ENCODE measurements around the gene PPA2.

DNA sequence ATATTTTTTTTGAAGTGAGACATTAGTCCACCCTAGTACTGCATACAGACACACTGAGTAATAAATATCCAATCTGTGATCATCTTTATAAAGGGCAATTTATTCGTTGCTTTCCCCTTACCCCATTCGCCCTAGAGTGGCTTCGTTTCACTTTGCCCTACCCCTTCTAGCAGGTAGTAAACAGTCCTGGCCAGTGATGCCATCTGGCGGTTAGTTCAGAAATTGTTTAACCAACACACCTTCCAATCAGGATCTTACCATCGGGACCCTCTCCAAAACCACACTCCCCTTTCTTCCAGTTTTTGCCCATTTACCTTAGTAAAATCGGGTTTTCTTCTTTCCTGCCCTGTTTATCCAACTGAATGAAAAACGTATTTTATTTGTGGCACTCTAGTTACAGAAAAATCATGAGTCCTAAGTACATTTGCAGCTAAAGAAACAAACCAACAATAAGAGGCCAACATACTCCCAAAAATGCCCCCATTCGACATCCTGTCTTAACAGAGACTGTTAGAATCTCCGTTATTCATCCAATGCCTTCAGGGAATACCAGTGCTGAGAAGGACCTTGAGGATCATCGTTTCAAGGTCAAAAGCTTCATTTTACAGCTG is 2.2 kb downstream of the PPA2 start:
- TF ChIP-seq, protein P1, sequence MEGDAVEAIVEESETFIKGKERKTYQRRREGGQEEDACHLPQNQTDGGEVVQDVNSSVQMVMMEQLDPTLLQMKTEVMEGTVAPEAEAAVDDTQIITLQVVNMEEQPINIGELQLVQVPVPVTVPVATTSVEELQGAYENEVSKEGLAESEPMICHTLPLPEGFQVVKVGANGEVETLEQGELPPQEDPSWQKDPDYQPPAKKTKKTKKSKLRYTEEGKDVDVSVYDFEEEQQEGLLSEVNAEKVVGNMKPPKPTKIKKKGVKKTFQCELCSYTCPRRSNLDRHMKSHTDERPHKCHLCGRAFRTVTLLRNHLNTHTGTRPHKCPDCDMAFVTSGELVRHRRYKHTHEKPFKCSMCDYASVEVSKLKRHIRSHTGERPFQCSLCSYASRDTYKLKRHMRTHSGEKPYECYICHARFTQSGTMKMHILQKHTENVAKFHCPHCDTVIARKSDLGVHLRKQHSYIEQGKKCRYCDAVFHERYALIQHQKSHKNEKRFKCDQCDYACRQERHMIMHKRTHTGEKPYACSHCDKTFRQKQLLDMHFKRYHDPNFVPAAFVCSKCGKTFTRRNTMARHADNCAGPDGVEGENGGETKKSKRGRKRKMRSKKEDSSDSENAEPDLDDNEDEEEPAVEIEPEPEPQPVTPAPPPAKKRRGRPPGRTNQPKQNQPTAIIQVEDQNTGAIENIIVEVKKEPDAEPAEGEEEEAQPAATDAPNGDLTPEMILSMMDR (IDR thresholded peaks at IDR 0.05): peak in 5 of 7 experiments; percentile 42 to 75 (median 69)
- TF ChIP-seq POLR2A (IDR thresholded peaks at IDR 0.05): no peak
- TF ChIP-seq EP300 (IDR thresholded peaks at IDR 0.05): no peak
